Measurements from ENCODE around the gene TRIM37.

DNA sequence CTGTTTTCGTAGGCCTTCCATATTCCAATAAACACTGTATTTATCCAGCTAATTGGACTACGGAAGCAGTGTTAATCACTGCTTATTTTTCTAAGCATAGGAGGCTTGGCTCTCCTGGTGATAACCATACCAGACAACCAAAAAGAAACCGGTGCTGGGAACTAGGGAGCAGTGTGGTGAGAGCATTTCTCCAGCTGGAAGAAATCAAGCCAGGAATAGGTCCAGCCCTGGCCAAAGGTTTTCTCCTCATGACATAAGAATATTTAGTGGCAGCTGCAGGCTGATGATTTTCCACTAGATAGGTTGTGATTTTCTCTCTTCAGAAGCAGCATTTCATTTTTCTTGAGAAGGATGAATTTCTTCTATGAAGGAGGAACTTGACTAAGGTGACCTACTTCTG lies 141.5 kb downstream of the TRIM37 start:
- TF ChIP-seq, protein P1, sequence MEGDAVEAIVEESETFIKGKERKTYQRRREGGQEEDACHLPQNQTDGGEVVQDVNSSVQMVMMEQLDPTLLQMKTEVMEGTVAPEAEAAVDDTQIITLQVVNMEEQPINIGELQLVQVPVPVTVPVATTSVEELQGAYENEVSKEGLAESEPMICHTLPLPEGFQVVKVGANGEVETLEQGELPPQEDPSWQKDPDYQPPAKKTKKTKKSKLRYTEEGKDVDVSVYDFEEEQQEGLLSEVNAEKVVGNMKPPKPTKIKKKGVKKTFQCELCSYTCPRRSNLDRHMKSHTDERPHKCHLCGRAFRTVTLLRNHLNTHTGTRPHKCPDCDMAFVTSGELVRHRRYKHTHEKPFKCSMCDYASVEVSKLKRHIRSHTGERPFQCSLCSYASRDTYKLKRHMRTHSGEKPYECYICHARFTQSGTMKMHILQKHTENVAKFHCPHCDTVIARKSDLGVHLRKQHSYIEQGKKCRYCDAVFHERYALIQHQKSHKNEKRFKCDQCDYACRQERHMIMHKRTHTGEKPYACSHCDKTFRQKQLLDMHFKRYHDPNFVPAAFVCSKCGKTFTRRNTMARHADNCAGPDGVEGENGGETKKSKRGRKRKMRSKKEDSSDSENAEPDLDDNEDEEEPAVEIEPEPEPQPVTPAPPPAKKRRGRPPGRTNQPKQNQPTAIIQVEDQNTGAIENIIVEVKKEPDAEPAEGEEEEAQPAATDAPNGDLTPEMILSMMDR (IDR thresholded peaks at IDR 0.05; ENCODE audit: low read length): no peak
- no peak for TF ChIP-seq EZH2 (optimal IDR thresholded peaks at IDR 0.05; ENCODE audit: low read depth, low read length)

All from MM.1S (cell line).